GM06990 (cell line): ENCODE results near the gene BAG5.
"Not testable (repeated sequence)": the region's sequence is repeated elsewhere in the genome, so short reads cannot be mapped to it uniquely, and the experiment has no call there.

Experiments used
- DNase-seq: peaks from one replicate; pipeline ENCODE4 v3.0.0-alpha.2; 2011; ENCODE audit not compliant: insufficient read length; ENCODE audit errors: extremely low read depth
- H3K27me3 ChIP-seq: replicated peaks from 2 replicates; pipeline ENCODE4 v1.6.0; 2011; ENCODE audit warnings: low read length; ENCODE audit not compliant: control insufficient read depth, insufficient read depth
- H3K36me3 ChIP-seq: 2 replicates; pipeline ENCODE4 v1.5.1; 2011; ENCODE audit warnings: low read length; ENCODE audit not compliant: control insufficient read depth, insufficient read depth
- H3K4me3 ChIP-seq: replicated peaks from 2 replicates; pipeline ENCODE4 v1.5.1; 2011; ENCODE audit warnings: low read depth, mild to moderate bottlenecking, control low read depth, low read length
- CTCF ChIP-seq: IDR thresholded peaks from 2 replicates; pipeline ENCODE4 v1.5.1; 2011; ENCODE audit warnings: low read length, control low read depth, mild to moderate bottlenecking, inconsistent platforms; ENCODE audit not compliant: insufficient read depth, poor library complexity, severe bottlenecking

Gene BAG5

GRCh38 chr14:103517174-103517566 lies 45.3 kb downstream of the BAG5 start:
- no peak overlapping the region for H3K4me3 ChIP-seq
- H3K36me3 ChIP-seq: peaks cover 6% of the 10 kb centered on the region
- no peaks in the 10 kb centered on the region; the same call in 1 of the 2 replicates for H3K27me3 ChIP-seq
- no peak for DNase-seq
- no peak for TF ChIP-seq CTCF

GRCh38 chr14:103516426-103517173 lies 45.9 kb downstream of the BAG5 start:
- TF ChIP-seq CTCF: no peak

GRCh38 chr14:103514596-103515421 lies 47.6 kb downstream of the BAG5 start:
- H3K27me3 ChIP-seq: no peaks in the 10 kb centered on the region
- no peak overlapping the region for H3K4me3 ChIP-seq
- no peak for TF ChIP-seq CTCF
- DNase-seq: no peak
- H3K36me3 ChIP-seq: peaks cover 8% of the 10 kb centered on the region

More at GRCh38 chr14:103516426-103517173, 45.9 kb downstream of the BAG5 start:
- DNase-seq: no peak
- Histone ChIP-seq H3K27me3 (no peaks in the 10 kb centered on the region), H3K4me3 (no peak overlapping the region), H3K36me3 (peaks cover 6% of the 10 kb centered on the region)

- TF ChIP-seq CTCF: no peak
- no peaks in the 10 kb centered on the region for H3K27me3 ChIP-seq
- no peak overlapping the region for H3K4me3 ChIP-seq
- DNase-seq: no peak
- peaks cover 8% of the 10 kb centered on the region for H3K36me3 ChIP-seq
These were observed 49.5 kb downstream of the BAG5 start for GRCh38 chr14:103512701-103513611.

GRCh38 chr14:103512180-103512579 lies 50.3 kb downstream of the BAG5 start:
- DNase-seq, H3K4me3 ChIP-seq, H3K27me3 ChIP-seq: not testable (repeated sequence)
- peaks cover 11% of the 10 kb centered on the region for H3K36me3 ChIP-seq
